B cell (primary cell): ENCODE measurements around the gene RNH1. TPM values are rescaled to one million over a fixed set of nuclear protein-coding genes. Genes with fewer than 3 reads are reported as not detected.

Experiments
- ATAC-seq: fragments of 200-7000 bp; cut with Tn5 transposase; one replicate; pipeline ENCODE4 v1.10.0; 2021; ENCODE audit warnings: low read depth, mild to moderate bottlenecking, moderate number of reproducible peaks, moderate library complexity
- CTCF ChIA-PET: fragments of 350-600 bp; sonication (Branson Sonifier 250); formaldehyde crosslinking; loops from one replicate; lab custom pipeline; 2021; ENCODE audit warnings: antibody characterized with exemption, inconsistent platforms; lab: Charles Lee
- POLR2A ChIA-PET: fragments of 350-600 bp; sonication (Branson Sonifier 250); formaldehyde crosslinking; loops from one replicate; lab custom pipeline; 2021; ENCODE audit warnings: antibody characterized with exemption; lab: Charles Lee
- DNase-seq: peaks from one replicate; pipeline ENCODE4 v3.0.0; 2013
- H2AFZ ChIP-seq: 2 replicates; pipeline ENCODE4 v1.6.1; 2012; ENCODE audit warnings: mild to moderate bottlenecking, low read depth, low read length; ENCODE audit not compliant: insufficient read depth, poor library complexity, severe bottlenecking
- H3K27ac ChIP-seq, 2 donors: 1 replicate in 1 of 2; 2 replicates in 1 of 2; pipeline ENCODE4 v1.5.1; 2012 to 2013; ENCODE audit warnings: low read length in 2 of 2, mild to moderate bottlenecking in 2 of 2, moderate library complexity in 1 of 2
- H3K27me3 ChIP-seq, 4 experiments: fragments of 200-600 bp in 1 of 4; sonication (generic) in 1 of 4; replicated peaks in 1 of 4; 1 replicate in 2 of 4; 2 replicates in 2 of 4; pipeline versions ENCODE4 v1.6.1 to v1.7.0; 2013 to 2016; ENCODE audit warnings: low read length in 3 of 4, mild to moderate bottlenecking in 2 of 4, mixed read lengths in 1 of 4, moderate library complexity in 1 of 4; ENCODE audit not compliant: insufficient read depth in 4 of 4, control insufficient read depth in 3 of 4; ENCODE audit errors: control extremely low read depth in 1 of 4
- H3K36me3 ChIP-seq, 2 experiments: replicated peaks in 1 of 2; 1 replicate in 1 of 2; 2 replicates in 1 of 2; pipeline versions ENCODE4 v1.6.1 to v1.7.1; 2013; ENCODE audit warnings: low read length in 1 of 2; ENCODE audit not compliant: insufficient read depth in 2 of 2, control insufficient read depth in 1 of 2; ENCODE audit errors: control extremely low read depth in 1 of 2, extremely low read depth in 1 of 2
- H3K4me1 ChIP-seq, 2 donors: fragments of 200-600 bp in 1 of 2; sonication (generic) in 1 of 2; 1 replicate in 1 of 2; 2 replicates in 1 of 2; pipeline versions ENCODE4 v1.5.1 to v1.6.1; 2013 to 2017; ENCODE audit warnings: low read length in 2 of 2; ENCODE audit not compliant: control insufficient read depth in 2 of 2, insufficient read depth in 2 of 2
- H3K4me2 ChIP-seq: replicated peaks from 2 replicates; pipeline ENCODE3; 2012; ENCODE audit warnings: mild to moderate bottlenecking, low read depth, low read length; ENCODE audit not compliant: poor library complexity, severe bottlenecking
- H3K4me3 ChIP-seq, 5 experiments: fragments of 200-600 bp in 1 of 5; sonication (generic) in 1 of 5; 1 replicate in 3 of 5; 2 replicates in 2 of 5; pipeline versions ENCODE4 v1.5.1 to v1.7.0; 2011 to 2016; ENCODE audit warnings: low read length in 4 of 5, mild to moderate bottlenecking in 4 of 5, low read depth in 2 of 5, control low read depth in 1 of 5, moderate library complexity in 1 of 5; ENCODE audit not compliant: insufficient read depth in 1 of 5; ENCODE audit errors: control extremely low read depth in 1 of 5, extremely low read depth in 1 of 5
- H3K79me2 ChIP-seq: fragments of 200-600 bp; sonication (generic); one replicate; pipeline ENCODE4 v1.6.0; 2016; ENCODE audit warnings: low read length; ENCODE audit not compliant: control insufficient read depth, insufficient read depth
- H3K9ac ChIP-seq: fragments of 200-600 bp; sonication (generic); 2 replicates; pipeline ENCODE4 v1.6.1; 2017; ENCODE audit warnings: mild to moderate bottlenecking, low read length, moderate library complexity
- H3K9me3 ChIP-seq, 3 donors: one replicate each; pipeline versions ENCODE4 v1.6.1 to v1.7.1; 2013; ENCODE audit warnings: low read length in 2 of 3; ENCODE audit not compliant: control insufficient read depth in 2 of 3, insufficient read depth in 1 of 3; ENCODE audit errors: control extremely low read depth in 1 of 3
- H4K20me1 ChIP-seq: 2 replicates; pipeline ENCODE4 v1.6.0; 2012; ENCODE audit warnings: mild to moderate bottlenecking, low read length; ENCODE audit not compliant: insufficient read depth, control insufficient read depth, poor library complexity, severe bottlenecking
- H3K27ac Mint-ChIP-seq: one replicate; pipeline ENCODE4 v1.8.0; 2021; ENCODE audit warnings: mixed read lengths
- H3K27me3 Mint-ChIP-seq: one replicate; pipeline ENCODE4 v1.8.0; 2021; ENCODE audit warnings: mixed read lengths
- H3K4me1 Mint-ChIP-seq: one replicate; pipeline ENCODE4 v1.8.0; 2021; ENCODE audit warnings: mixed read lengths
- H3K4me3 Mint-ChIP-seq: one replicate; pipeline ENCODE4 v1.8.0; 2021; ENCODE audit warnings: mixed read lengths
- H3K9me3 Mint-ChIP-seq: one replicate; pipeline ENCODE4 v1.8.0; 2022; ENCODE audit warnings: mixed read lengths; ENCODE audit not compliant: insufficient read depth
- CTCF ChIP-seq: fragments of 200-600 bp; IDR thresholded peaks from one replicate; pipeline ENCODE4 v1.8.0; 2022; ENCODE audit warnings: antibody characterized with exemption, mild to moderate bottlenecking
- EZH2 ChIP-seq: IDR thresholded peaks from 2 replicates; pipeline ENCODE4 v1.6.1; 2012; ENCODE audit warnings: borderline replicate concordance, low read depth, mild to moderate bottlenecking, moderate library complexity, low read length; ENCODE audit not compliant: insufficient read depth, poor library complexity, severe bottlenecking
- WGBS: methylation state at CpG from one replicate; pipeline ENCODE4 v1.1.5; 2013; ENCODE audit warnings: missing lambda C conversion rate; ENCODE audit not compliant: insufficient coverage; 5-methylcytosine and 5-hydroxymethylcytosine counted together
- intact Hi-C: fragments of 100-400 bp; cut with micrococcal nuclease; formaldehyde crosslinking; loops from one replicate; pipeline ENCODE4 v1.10.0; 2022
- polyA plus RNA-seq: library from polyadenylated mRNA; depleted of rRNA; stranded (reverse); fragments of >200 nt; gene quantifications from 2 replicates; pipeline ENCODE4 v1.2.3, GENCODE V29; 2012
- total RNA-seq, 2 donors: library from RNA; stranded (reverse); fragments of 120-200 nt in 1 of 2; gene quantifications; 1 replicate in 1 of 2; 2 replicates in 1 of 2; pipeline versions ENCODE4 v1.2.3 to v1.2.4, GENCODE V29; 2013 to 2022

The RNH1 gene
- total and polyA plus RNA-seq, 2 donors (not counting 1 experiment from before 2014, with no cell fraction given) = 81.0 to 159 TPM

- Mint-ChIP-seq H3K4me3 (no peak overlapping the region), H3K27ac (no peak overlapping the region), H3K9me3 (no peaks in the 10 kb centered on the region), H3K4me1 (peaks cover 4% of the 10 kb centered on the region), H3K27me3 (no peaks in the 10 kb centered on the region)
- intact Hi-C loops = no loop called here
- CTCF ChIA-PET = no interaction called here
- H2AFZ ChIP-seq = no peak overlapping the region
- peaks cover 24% of the 10 kb centered on the region for H3K79me2 ChIP-seq
- H3K9ac ChIP-seq = no peak overlapping the region
- no peak overlapping the region for H3K4me3 ChIP-seq
- no peak overlapping the region for H3K27ac ChIP-seq
- H3K9me3 ChIP-seq = no peaks in the 10 kb centered on the region
- WGBS = 98% methylated on average over 17 of the region's 24 CpGs
- DNase-seq (no peak), ATAC-seq (no peak)
- TF ChIP-seq CTCF (no peak), EZH2 (no peak)
- no peaks in the 10 kb centered on the region for H3K4me1 ChIP-seq
- H4K20me1 ChIP-seq = peaks cover 11% of the 10 kb centered on the region
- no peaks in the 10 kb centered on the region for H3K27me3 ChIP-seq
- POLR2A ChIA-PET = no interaction called here
- H3K4me2 ChIP-seq = no peak overlapping the region
- H3K36me3 ChIP-seq = peaks cover 0 to 12% of the 10 kb centered on the region in 2 experiments
Observed at GRCh38 chr11:464316-464715, 42.7 kb downstream of the RNH1 start.

GRCh38 chr11:462107-462890, 44.7 kb downstream of the RNH1 start:
- POLR2A ChIA-PET = no interaction called here

More at GRCh38 chr11:462107-462890, 44.7 kb downstream of the RNH1 start:
- TF ChIP-seq CTCF = no peak
- TF ChIP-seq EZH2 = no peak
- CTCF ChIA-PET = interaction anchor here (0.6 kb wide), 1 partner anchor 222 kb away, joined by 4 read pairs; no protein-coding TSS in a partner anchor
- no peaks in the 10 kb centered on the region for H3K27me3 Mint-ChIP-seq
- peaks cover 0 to 12% of the 10 kb centered on the region in 2 experiments for H3K36me3 ChIP-seq
- H2AFZ ChIP-seq = no peak overlapping the region
- H3K27ac Mint-ChIP-seq = no peak overlapping the region
- no peak overlapping the region for H3K4me3 ChIP-seq
- H3K9me3 Mint-ChIP-seq = no peaks in the 10 kb centered on the region
- no peaks in the 10 kb centered on the region for H3K9me3 ChIP-seq
- no peak overlapping the region for H3K4me3 Mint-ChIP-seq
- peaks cover 10% of the 10 kb centered on the region for H3K4me1 Mint-ChIP-seq
- H3K27me3 ChIP-seq = no peaks in the 10 kb centered on the region
- H3K9ac ChIP-seq = no peak overlapping the region
- intact Hi-C loops = no loop called here
- H3K27ac ChIP-seq = no peak overlapping the region
- peaks cover 6 to 7% of the 10 kb centered on the region in 2 donors for H3K4me1 ChIP-seq
- H3K79me2 ChIP-seq = peaks cover 31% of the 10 kb centered on the region
- ATAC-seq = no peak
- no peak overlapping the region for H3K4me2 ChIP-seq
- DNase-seq = no peak
- WGBS = 96% methylated on average over 12 of the region's 16 CpGs
- H4K20me1 ChIP-seq = peaks cover 15% of the 10 kb centered on the region
